ENCODE measurements around the gene EYS.
"Not testable (repeated sequence)": the region's sequence is repeated elsewhere in the genome, so short reads cannot be mapped to it uniquely, and the experiment has no call there.

EYS gene

DNA sequence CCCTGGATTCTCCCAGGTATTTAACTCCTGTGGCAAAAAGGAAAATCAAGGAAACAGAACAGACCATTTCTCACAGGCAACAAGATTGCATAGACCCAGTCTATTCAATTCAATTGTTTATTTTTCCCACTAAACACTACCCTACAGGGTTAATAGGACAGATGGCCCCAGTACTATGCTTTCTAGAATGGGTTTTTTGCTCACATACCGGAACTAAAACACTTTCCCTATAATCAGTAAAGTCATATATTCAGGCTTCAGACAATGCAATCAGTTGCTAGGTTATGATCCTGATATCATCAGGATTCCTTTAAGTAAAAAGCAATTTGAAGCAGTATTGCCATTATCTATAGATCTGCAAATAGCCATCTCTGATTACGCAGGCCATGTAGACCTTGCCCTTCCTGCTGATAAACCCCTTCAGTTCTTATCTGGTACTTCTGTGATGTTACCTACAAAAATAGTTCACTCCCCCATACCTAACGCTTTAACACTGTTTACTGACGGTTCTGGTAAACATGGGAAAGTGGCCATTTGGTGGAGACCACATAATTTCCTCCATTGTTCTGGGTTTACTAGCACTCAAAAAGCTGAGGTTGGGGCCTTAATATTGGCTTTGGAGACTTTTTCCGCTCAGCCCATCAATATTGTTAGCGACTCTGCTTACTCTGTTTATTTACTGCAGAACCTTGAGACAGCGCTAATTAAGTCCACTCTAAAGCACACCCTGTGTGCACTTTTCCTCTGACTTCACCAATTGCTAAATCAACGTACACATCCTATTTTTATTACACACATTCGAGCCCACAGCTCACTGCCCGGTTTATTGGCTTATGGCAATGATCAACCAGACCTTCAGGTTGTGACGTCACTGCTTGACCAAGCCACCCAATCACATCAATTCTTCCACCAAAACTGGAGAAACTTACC, 1405.5 kb downstream of the EYS start:
- no peak for DNase-seq (ENCODE audit: low spot score)

DNA sequence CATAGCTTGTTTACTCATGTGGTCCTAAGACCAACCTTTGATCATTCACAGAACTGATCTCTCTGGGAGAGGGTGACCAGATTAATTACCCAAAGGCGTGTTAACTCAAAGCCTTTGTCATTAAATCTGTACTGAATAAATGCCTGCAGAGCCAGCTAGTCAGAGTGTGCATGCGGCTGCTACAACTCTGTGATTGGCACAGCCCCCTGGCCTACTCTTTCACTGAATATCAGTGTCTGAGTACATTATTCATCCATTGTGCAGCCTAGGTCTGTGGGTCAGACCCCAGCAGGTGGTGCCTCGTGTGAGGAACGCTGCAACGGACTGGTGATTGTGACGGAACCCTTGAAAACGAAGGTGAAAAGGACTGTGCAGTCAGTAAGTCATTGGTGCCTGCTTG, 1407.8 kb downstream of the EYS start:
- DNase-seq (ENCODE audit: low spot score) = no peak

DNA sequence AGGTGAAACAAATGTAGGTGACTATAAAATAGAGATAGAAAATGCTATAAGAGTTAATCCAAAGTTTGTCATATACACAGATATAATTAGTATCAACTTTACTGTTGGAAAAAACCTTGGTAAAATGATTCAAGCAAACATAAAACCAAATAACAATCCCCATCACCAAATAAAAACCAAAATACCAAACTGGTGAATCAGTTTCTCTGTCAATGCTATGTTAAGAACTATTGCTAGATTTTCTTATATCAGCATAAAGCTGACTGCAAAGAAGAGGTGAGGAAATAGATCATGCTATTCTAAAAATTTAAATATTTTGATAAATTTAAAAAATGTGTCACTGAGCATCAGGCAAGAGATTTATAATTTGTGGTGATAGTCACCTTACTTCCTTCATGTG, 1413.0 kb downstream of the EYS start:
- no peak for DNase-seq (ENCODE audit: low spot score)

DNA sequence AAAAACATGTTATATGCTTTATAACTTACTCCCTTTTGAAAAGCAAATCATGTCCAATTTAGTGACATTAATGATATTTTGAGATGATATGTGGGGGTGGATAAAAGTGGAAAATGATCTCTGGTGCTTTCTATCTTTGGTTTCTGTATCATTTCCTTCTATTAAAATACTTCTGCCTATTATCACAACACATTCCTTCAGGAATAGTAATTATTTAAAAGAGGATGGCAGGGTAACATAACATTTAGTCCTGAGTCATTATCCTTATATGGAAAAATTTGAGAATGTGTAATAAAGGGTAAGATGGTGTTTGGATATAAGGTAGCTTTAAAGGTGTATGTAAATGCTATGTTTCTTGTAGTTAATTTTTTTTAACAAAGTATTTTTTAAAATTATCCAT, 1413.7 kb downstream of the EYS start:
- DNase-seq (ENCODE audit: low spot score) = no peak

DNA sequence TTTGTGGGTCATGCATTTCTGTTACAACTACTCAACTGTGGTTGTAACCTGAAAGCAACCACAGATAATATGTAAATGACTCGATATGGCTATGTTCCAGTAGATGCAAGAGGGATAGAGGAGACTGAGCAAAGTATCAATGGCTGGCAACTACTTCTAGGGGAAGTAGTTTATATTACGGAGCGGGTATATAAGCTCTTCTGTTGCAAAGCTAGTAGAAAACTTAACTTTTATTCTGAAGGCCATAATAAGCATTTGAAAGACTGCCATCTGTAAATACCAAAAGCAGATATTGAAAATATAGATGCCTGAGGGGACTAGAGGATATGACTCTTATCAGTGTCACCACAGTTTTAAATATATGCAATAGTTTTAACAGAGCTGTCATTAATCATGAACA, 1416.2 kb downstream of the EYS start:
- DNase-seq (ENCODE audit: low spot score) = no peak

DNA sequence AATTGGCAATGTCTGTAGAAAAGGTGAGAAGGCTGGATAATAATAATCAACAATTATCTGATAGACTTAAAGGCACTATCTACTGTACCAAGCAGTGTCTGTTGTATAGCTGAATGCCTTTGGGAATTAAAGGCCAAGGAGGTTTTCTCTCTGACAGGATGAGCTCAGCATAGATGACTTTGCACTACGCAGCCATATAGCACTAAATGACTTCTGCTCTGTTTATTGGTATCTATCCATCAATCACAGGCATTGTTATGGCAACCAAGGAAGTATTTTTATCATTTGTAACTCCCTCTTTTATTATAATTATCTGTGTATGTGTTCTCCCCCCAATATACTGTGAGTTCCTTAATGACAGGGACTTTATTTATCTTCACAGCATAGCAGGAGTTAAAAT, 1417.1 kb downstream of the EYS start:
- DNase-seq (ENCODE audit: low spot score) = no peak

DNA sequence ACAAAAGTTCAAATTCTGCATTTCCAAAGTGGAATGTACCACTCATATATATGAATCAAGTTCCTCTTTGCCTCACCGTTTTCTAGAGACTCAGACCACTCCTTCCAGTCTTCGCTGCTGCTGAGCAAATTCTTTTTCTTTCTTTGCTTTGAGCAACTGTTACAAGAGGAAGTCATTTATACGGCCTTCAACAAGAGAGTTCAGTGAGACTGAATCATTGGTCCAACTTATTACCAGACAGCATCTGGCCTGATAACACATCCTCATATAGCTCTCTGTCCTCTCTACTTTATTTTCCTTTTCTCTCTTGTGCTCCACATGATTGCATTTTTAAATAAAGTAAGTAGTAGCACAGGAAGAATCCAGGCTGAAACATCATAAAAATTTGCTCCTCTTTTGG, 1418.7 kb downstream of the EYS start:
- no peak for DNase-seq (ENCODE audit: low spot score)

DNA sequence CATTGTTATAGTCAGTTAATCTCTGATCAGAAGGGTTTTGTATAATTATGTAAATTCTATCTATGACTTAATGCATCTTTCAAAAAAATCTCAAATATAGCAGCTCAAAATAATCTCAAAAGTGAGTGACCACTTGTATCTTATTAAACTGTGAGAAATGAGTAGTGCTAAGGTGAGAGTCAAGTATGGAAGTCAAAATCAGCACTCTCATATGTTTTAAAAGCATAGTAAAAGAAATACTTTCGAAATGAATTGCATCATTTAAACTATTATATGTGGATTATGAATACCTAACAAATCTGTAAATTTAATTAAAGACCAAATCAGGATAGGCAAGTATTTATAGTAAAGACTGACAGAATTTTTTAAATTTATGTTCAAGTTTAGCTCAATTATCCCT, 1425.9 kb downstream of the EYS start:
- DNase-seq (ENCODE audit: low spot score) = no peak

DNA sequence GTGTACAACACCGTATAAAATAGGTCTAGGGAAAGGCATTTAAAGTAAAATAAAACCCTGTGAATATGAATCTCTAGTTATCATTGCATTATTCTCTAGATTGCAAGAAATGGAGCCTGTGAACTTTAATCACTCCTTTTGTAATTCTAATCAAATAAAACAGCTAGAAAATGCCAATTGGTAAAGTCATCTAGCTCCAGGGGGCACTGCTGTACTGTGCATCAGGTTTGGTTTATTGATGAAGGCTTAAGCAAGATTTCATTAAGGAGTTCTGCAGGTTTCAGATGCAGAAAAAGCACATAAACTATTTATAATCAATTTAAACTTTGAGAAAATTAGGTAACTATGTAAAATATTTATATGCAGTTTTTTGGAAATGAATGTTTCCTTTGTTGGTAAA, 1426.5 kb downstream of the EYS start:
- peak; percentile 14 for DNase-seq (ENCODE audit: low spot score)

DNA sequence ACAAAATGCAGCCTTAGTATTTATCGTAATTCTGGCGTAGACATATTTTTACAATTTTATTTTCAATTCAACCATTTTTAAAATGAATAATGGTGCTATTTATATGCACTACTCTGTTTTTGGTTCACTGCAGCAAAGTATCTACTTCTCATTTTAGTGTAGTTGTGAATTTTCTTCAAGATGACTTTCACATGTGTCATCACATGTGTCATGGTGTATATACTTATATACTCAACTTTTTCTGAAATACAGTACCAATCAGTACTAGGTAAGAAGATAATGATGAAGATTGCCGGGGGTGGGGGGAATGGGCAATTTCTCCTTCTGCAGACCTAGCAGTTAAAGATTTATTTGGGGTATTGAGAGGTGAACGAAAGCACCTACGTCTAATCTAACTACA, 1436.9 kb downstream of the EYS start:
- no peak for DNase-seq (ENCODE audit: low spot score)

DNA sequence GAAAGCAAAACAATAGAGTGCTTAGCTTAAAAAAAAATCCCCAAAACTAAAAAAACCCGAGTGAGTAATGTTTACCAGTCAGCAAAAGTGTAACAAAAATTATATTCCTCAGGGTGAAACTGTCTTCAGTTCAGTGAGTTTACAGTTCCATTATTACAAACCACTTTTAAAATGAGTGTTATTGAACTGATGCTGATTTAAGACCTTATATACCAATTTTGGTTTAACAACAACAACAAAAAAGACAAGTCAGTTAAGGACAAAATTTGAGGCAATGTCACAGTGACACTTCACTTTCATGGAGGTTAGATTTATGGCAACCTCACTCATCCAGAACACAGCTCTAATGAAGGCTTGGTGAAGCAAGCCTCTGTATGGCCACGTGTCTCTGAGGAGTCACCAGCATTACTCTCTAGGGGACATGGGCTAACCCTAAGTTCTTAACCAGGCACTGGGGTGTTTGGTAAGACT, 1440.6 kb downstream of the EYS start:
- no peak for DNase-seq (ENCODE audit: low spot score)

DNA sequence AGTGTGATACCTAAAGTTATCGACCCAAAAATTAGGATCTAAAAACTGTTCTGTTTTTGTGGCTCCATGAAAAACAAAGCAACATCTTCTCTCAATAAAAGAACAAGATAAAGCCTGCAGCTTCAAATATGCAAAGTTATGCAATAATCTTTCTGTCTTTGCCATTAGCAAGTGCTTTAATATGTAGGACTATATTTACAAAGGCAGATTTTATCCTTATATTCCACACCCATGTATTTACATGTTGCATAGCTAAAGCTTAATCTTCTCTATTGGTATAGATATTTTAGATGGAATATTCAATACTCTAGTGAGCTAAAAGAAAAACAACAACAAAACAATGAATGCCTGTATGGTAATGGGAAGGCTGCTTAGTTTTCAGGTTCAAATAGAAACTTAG, 1443.2 kb downstream of the EYS start:
- no peak for DNase-seq (ENCODE audit: low spot score)

DNA sequence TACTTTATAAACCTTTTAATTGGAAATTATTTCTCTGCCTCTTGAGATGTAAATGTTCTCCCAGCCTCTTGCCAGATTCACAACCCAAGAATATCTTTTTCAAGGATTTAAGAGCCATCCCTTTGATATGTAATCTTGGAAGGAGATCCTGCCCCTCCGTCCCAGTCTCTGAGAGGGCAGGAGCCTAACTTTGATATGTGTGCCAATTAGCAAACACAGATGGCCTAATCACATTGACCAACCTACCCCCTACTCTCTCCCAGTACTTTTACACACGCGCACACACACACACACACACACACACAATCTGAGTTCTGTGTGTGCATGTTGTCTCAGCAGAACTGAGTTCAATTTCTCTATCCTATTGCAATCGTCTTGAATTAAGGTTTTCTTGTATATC, 1447.7 kb downstream of the EYS start:
- no peak for DNase-seq (ENCODE audit: low spot score)

DNA sequence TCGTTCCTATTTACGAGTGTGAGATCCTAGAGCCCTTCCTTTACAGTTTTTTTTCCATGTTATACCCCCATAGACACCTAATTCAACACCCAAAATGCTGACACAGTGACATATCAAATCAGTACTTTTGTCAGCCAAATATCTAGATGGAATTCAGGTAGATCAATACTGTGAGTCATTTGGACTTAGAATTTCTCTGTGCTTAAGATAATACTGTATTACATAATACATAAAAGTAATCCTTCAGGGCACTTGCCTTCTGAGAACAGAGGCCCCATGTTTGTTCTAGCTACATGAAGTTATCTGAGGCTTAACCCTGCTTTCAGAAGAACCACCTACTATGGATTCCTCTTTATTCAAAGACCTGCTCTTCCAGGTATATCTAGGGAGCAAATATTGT, 1448.3 kb downstream of the EYS start:
- no peak for DNase-seq (ENCODE audit: low spot score)

DNA sequence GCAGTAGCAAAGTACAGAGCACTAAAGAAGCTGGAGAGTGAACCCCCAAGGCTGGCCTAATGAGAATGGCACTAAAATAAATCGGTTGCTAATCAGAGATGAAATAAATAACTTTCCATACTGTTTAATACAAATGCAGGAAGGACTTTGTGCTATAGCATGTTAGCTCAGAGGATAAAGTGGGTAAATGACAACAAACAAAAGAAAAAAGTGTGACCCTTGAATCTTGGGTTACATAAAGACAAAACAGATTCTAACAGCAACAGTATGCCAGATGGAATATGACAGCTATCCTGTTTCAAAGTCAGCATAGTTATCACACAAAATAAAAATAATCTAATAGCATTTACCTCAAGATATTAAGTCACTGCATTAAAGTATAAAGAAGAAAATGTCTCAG, 1448.7 kb downstream of the EYS start:
- no peak for DNase-seq (ENCODE audit: low spot score)

DNA sequence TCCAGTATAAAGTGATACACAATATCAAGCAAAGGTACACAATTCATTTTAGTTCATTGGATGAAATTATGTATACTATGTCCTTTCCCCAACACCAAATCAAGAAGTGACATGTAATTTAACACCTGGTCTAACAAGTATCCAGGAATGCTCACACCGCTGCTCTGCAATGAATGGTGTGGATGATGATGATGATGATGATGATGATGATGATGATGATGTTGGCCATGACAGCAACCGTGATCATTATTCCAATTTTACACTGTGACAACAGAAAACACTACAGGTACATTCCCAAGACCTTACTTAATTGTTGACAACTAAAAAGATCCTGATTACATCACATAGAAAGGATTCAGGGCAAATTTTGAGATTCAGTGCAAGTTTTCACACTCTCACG, 1449.4 kb downstream of the EYS start:
- DNase-seq (ENCODE audit: low spot score) = no peak

DNA sequence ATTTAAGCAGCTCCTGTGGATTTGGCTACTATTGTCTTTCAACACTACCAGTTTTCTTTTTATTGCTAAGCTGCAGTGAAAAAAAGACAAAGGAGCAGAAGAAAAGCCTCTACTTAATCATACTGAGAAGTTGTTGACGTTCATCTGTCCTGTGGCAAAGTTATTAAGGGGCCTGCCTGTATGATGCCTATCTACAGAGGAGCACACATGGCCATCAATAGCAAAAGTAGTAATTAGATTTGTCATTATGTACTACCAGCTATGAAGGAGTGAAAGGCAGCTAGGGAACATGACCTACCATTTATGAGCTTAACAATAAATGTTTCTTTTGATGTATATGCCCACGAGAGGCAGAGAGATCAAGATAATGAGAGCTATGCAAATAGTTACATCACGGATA, 1450.5 kb downstream of the EYS start:
- DNase-seq (ENCODE audit: low spot score) = no peak

DNA sequence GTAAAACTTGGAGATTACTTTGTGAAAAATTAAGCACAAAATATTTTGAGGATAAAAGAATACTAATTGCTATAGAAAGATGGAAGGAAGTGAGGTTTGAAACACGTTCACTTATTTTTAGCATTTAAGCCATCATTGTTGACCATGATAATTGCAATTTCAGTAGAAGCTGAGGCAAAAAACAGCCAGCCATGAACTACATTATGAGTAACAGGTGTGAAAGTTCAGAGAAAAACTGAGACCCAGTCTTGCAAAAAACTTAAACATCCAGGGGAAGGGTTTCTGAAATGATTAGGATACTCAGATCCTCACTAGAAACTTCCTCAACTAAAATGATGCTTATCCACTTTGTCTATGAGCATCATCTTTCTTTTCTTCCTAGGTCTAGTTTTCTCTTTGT, 1452.0 kb downstream of the EYS start:
- no peak for DNase-seq (ENCODE audit: low spot score)

DNA sequence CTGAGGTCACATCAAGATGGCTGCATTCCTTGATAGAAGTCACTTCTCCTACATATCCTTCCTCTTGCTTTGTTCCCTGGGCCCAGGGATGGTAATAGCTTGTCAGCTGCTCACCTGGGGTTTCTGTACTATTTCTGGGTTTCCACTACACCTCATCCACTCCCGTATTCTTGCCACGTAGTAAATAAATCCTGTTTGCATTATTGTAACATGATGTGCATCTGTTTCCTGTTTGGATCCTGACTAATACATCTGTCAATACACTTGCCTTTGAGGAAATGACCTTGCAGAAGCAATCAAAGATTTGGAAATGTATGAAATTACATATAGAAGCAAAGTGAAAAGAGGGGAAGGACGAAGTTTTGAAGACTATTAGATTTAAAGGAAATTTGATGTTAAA, 1452.5 kb downstream of the EYS start:
- no peak for DNase-seq (ENCODE audit: low spot score)

DNA sequence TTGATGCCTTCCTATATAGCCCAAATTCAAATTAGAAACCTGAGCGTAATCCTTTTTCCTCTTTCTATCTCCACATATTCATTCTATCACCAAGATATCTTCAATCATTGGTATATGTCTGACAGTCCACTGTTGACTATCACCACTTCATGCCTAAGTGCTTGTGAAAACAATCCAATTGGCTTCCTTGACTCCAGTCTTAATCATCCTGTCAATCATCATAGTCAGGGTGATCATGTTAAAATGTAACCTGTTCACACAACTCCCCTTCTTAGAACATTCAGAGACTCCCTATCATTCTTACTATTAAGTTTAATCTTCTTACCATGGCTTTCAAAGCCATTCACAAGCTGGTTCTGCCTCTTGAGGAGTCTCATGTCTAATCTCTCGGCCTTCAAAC, 1454.8 kb downstream of the EYS start:
- DNase-seq (ENCODE audit: low spot score) = no peak

DNA sequence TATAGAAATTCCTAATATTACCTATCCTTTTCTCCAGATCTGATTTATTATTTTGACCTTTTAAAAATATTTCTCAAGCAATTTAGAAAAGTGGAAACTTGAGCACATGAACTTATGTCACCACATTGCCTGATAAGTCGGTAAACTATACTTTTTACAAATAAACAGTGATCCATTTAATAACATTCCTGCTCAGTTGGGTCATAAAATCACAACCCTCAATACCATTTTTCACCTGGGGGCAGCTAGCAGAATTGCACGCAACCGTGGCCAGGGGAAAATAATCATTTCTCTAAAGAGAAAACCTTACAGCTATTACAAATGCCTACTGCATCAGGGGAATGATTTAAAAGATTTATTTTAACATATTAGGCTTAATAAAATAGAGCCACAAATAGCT, 1456.9 kb downstream of the EYS start:
- DNase-seq (ENCODE audit: low spot score) = no peak

DNA sequence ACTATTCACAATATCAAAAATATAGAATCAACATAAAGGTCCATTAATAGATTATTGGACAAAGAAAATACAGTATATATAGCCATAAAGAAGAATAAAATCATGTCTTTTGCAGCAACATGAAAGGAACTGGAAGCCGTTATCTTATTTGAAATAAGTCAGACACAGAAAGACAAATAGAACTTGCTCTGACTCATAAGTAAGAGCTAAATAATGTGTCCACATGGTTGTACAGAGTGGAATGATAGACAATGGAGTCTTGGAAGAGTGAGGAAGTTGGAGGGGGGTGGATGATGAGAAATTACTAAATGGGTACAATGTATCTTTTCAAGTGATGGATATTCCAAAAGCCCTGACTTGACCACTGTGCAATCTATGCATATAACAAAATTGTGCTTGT, 1457.9 kb downstream of the EYS start:
- no peak for DNase-seq (ENCODE audit: low spot score)

DNA sequence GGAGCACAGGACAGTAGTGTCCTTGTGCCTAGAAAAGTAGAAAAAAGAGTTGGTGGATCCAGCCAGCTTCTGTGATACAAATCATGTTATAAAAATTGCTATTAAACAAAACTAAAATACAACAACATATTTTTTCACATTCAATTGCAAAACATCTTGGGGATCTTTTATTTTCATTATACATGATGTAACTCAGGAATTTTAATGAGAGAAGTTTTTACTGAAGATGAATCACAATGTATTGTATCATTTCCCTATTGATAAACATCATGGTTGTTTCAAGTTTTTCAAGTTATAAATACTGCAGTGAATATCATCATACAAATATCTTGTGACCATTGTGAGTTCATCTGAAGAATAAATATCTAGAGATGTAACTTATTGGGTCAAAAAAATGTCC, 1463.4 kb downstream of the EYS start:
- DNase-seq (ENCODE audit: low spot score) = no peak

DNA sequence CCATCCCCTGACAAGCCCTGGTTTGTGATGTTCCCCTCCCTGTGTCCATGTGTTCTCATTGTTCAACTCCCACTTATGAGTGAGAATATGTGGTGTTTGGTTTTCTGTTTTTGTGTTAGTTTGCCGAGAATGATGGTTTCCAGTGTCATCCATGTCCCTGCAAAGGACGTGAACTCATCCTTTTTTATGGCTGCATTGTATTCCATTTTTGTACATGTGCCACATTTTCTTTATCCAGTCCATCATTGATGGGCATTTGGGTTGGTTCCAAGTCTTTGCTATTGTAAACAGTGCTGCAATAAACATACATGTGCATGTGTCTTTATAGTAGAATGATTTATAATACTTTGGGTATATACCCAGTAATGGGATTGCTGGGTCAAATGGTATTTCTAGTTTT, 1468.1 kb downstream of the EYS start:
- not testable (repeated sequence) for DNase-seq (ENCODE audit: low spot score)

Data from GM03348 (cell line).